ENCODE measurements around the gene TTC23.
"Not testable (repeated sequence)": the region's sequence is repeated elsewhere in the genome, so short reads cannot be mapped to it uniquely, and the experiment has no call there.

Gene TTC23

DNA sequence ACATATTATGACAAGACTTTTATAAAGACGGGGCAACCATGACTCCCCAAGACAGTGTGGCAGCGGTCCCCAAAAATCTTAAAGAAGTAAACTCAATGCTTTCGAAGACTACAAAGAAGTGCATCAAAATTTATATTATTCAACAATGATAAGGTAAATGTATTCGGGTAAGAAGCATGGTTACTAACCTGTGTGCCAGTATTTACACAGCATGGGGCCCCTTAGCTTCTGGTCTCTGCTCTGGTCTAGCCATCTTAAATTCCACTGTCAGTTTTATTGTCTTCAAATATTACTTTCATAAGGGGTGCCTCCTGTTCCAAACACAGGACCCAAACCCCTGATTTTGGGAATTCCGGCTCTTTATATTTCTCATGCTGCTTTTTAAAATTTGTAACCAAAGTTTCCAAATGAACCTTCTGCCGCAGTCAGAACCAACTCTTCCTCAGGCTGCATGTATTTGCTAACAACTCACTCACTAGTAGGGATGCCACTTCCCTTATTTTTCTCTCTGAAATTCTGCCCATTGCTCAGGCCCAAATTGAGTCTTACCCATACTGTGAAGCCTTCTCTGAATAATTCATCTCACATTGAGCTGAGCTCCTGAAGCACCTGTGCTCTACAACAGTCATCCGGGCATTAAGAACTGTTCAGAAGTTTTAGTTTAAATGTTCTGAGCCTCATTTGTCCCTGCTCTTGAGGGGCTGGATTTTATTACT, 1.2 kb downstream of the TTC23 start:
- no peak for DNase-seq

DNA sequence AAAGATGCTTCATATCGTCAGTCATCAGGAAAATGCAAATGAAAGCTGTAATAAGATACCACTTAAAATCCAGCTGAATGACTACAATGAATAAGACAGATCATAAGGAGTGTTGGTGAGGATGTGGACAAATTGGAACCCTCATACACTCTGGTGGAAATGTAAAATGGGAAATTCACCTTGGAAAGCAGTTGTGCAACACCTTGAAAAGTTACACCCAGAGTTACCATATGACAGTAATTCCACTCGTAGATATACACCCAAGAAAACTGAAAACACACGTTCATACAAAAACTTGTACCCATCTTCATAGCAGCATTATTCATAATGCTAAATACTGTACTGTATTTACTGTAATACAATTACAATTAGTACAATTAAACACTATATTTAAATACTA, 2.3 kb downstream of the TTC23 start:
- no peak for DNase-seq

DNA sequence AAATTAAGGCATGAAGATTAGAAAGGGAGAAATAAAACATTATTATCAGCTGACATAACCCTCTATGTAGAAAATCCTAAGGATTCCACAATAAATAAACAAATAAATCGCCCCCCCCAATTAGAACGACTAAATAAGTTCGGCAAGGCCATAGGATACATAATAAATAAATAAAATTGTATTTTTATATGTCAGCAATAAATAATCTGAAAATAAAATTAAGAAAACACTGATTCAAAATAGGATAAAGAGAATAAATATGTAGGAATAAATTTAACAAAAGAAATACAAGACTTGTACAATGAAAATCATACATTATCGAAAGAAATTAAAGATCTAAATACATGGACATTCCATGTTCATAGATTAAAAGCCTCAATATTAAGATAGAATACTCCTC, 5.1 kb downstream of the TTC23 start:
- no peak for DNase-seq

DNA sequence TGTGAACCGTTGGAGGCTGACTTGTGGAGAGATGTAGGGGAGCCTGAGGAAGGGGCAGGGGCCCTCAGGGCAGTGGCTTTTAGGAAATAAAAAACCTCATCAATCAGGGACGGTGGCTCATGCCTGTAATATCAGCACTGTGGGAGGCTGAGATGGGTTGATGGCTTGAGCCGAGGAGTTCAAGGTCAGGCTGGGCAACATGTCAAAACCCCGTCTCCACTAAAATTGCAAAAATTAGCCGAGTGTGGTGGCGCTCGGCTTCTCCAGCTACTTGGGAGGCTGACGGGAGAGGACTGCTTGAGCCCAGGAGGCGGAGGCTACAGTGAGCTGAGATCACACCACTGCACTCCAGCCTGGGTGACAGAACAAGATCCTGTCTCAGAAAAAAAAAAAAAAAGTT, 7.6 kb downstream of the TTC23 start:
- no peak for DNase-seq

DNA sequence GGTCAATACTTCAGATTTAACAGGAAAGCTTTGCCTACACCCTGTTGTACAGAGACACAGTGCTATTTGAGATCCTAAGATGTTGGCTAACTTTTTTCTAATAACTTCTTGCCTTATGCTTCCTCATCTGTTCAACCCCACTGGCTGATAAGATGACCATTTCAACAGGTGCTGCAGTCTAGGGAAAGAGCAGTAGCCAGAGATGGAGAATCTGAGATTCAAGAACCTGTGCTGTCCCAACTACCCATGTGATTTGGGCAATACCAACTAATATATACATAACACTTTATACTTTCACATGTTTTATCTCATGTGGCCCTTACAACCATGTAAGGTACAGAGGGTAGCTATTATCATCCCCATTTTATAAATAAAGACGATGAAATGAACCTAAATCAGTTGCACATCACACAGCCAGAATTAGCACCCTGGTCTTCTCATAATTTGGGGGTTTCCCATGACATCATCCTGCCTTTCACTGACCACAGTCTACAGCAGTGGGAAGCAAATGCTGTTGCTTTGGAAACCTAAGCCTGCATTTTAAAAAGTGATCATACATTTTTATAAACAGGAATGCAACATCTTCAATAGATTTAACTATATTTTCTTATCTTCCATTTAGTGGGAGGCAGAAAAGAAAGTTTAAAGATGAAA, 9.7 kb downstream of the TTC23 start:
- no peak for DNase-seq

DNA sequence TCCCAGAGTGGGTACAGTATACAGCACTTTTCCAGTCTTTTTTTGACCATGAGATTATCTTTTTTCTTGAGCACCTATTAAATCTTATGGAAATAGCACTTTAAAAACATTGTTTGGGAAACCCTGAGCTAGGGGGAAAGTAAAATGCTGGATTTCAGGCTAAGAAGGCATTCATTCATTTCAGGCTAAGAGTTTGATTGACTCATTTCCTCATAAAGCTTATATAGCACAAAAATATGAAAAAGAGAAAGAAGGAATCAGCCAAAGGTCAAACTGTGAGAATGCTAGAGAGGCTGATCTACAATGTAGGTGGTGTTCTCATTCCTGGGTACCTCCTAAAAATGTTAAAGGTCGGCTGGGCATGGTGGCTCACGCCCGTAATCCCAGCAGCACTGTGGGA, 10.5 kb downstream of the TTC23 start:
- DNase-seq, result no peak

DNA sequence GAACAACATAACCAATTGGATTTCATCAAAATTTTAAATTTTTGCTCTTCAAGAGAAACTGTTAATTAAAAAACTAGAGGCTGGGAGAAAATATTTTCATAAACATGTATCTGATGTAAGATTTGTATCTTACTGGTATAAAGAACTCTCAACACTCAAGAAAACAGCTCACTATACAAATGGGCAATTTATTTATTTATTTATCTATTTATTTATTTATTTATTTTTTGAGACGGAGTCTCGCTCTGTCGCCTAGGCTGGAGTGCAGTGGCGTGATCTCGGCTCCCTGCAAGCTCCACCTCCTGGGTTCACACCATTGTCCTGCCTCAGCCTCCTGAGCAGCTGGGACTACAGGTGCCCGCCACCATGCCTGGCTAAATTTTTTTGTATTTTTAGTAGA, 15.2 kb downstream of the TTC23 start:
- DNase-seq, result not testable (repeated sequence)

DNA sequence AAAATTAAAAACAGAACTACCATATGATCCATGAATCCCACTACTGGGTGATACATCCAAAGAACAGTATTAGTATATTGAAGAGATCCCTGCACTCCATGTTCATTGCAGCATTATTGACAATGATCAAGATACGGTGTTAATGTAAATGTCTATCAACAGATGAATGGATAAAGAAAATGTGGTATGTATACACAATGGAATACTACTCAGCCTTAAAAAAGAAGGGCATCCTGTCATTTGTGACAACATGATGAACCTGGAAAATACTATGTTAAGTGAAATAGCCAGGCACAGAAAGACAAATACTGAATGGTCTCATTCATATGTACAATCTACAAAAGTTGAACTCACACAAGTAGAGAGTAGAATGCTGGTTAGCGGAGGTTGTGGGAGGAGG, 16.6 kb downstream of the TTC23 start:
- DNase-seq, result no peak

DNA sequence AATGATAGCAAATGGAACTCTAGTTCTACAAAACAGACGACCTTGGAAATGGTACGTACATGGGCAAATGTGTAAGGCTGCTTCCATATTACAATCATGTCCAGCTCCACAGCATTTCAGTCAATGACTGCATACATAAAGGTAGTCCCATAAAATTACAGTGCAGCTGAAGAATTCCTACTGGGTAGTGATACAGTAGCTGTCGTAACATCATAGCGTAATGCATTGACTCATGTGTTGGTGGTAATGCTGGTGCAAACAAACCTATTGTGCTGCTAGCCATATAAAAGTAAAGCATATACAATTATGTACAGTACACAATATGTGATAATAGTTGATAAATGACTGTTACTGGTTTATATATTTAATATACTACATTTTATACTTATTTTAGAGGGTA, 18.5 kb downstream of the TTC23 start:
- no peak for DNase-seq

DNA sequence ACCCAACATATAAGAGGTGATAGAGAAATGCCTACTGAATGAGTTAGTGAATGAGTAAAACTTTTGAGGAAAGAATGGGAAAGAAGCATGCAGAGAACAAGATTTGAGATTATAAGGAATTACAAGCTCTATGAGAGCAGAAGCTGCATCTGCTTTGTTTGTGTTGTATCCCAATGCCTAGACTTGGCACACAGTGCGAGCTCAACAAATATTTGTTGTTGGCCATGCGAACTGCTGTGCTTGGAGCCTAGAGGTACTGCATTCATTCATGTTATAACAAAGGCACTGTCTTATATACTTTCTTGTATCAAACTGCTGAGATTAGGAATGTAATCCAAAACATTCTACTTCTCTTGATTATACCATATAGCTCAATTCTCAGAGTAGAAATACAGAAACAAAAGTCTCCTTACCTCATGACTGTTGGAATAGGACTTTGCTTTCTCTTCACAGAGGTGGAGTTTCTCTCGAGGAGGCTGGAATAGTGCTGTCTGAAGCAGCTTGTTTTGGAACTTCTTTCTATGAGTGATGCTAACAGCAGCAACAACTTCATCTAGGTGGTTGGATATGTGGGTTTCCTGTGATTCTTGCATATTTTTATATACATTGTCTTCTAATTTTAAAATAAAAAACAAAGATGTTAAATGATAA, 21.1 kb downstream of the TTC23 start:
- no peak for DNase-seq

DNA sequence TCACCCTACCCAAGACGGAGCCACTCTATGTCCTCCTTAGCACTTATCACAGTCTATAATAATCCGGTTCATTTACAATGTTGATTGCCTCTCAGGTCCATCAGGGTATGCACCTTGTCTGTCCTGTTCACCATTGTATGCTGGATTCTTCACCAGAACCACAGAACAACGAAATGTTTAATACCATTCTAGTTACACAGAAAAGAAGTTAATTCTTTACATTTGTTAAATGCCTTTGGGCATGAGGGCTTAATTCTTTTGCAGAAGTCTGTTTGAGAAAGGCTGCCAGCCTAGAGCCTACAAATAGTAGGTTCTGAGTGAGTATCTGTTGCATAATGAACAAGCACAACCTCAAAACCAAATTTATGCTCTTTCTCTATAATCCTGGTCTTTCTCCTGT, 22.6 kb downstream of the TTC23 start:
- no peak for DNase-seq

DNA sequence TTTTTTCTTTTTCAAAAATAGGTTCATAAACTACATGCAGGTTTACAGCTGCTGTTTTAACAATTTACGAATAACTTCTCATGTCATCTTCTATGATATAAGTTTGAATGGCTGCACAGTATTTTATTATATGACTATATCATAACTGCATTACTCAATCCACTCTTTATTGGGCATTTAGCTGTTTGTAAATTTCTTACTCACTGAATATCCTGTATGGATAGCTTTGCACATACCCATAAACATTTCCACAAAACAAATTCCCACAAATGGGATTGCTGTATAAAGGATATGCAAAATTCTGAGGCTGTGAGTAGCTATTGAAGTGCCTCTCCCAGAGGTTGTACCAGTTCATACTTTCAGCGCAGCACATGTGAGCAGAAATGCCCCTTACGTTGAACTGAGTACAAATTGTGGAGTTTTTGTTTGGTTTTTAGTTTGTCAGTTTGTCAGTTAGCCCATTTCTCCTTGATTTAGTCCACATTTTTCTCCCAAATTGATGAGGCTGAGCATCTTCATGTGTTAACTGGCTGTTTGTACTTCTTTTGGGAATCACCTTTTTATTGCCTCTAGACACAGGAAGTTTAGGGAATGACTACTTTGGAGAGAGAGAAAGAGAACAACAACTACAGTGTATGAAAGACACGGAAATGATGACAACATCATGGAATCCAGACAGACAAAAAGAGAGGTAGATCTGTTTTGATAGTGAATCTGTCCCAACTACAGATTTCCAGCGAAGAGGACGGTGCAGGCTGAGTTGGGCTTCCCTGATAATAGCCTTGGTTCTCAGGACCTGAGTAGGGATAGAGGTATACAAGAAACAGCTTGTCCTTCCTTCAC, 24.8 kb downstream of the TTC23 start:
- no peak for DNase-seq

DNA sequence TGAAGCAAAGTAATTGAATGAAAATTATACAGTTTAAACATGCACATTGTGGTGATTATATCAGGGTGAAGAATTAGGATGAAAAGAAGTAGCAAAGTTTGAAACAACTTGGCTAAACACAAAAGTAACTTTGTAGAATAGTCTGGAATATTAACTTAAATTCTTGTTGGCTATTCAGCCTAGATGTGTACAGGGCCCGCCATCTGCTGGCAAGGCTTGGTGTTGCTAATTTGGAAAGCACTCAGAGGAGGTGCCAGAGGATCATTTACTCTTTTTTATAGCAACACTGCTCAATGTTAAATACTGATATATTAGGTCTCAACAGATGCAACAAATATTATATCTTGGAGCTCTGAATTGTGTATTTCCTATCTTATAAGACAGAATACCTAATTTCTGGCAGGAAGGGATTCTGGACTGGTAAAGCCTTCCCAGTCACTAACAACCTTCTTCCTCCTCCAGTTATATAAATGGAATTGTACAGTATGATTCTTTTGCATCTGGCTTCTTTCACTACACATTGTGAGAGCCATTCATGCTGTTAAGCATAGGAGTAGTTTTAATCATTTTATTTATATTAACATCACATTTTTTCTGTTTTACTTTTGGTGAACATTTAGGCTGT, 36.1 kb downstream of the TTC23 start:
- DNase-seq, result peak in 5 of 6 experiments; percentile 8 to 35 (median 25)

DNA sequence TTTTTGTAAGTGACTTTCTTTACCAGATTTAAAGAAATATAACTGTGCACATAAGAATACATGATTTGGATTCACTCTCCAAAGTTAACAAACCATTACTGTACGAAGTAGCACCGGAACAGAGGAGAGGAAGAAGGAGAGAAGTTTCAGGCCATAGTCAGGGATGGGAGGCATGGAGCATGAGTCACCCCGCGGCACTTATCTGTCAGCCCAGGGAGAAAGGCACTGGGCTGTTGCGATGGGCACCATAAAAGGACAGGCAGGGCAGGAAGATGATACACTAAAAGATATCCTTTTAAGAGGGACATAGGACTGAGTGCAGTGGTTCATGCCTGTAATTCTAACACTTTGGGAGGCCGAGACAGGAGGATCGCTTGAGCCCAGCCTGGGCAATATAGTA, 37.0 kb downstream of the TTC23 start:
- DNase-seq, result no peak

DNA sequence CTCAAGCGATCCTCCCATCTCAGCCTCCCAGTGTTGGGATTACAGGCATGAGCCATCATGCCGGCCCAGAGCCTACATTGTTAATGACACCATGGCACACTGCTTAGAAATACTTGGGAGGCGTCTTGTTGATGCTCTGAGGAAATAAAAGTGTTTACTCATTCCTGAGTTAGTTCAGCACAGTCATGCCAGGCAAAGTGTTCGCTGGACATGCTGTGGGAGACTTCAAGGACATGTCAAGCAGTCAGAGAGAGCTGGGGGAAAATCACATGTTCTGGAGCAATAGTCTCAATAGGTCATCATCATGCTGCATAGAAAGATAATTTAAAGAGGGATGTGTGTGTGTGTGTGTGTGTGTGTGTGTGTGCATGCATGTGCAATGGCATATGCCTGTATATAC, 37.5 kb downstream of the TTC23 start:
- no peak for DNase-seq

DNA sequence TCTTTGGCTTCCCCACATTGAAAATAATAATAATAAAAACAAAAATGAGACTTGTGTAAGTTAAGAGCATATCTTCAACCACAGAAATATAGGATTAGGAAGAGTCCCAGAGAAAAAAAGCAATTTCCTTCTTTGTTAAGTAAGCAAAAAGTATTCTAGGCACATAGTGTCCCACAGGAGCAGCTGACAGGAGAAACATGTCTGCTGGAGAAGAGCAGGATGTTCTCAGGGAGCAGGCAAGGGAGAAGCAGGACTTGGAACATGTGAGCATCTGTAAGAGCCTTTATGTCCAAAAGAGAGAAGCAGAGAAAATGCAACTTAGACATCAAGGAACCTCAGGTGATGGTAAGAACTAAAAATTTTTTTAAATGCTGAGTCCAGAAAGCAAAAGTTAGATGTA, 39.0 kb downstream of the TTC23 start:
- no peak for DNase-seq

DNA sequence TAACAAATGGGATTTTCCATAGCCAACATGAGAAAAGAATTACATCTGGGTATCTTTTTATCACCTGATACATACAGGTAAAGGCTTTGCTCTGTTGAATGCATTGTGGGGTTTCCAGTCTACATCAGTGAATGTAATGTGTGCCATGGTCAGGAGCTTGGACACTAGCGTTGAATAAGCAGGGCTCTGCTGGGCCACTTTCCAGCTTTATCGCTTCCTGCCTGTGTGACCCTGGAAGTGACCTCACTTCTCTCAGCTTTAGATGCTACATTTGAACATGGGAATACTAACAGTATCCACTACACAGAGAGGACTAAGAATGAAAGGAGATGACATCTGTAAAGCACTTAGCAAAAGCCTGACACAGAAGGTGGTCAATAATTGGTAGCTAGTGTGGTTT, 40.1 kb downstream of the TTC23 start:
- no peak for DNase-seq

DNA sequence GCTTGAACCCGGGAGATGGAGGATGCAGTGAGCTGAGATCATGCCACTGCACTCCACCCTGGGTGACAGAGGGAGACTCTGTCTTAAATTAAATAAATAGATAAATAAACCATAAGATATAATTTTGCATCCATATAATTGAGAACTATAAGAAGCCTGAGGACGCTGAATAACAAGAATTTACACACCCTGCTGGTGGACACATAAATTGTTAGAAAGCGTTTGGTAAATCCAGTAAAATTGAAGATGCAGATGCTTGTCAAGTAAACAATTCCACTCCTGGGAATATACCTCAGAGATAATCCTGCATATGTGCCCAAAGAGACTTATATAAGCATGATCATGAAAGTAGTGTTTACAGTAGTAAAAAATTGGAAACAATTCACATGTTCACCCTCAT, 41.7 kb downstream of the TTC23 start:
- no peak for DNase-seq

DNA sequence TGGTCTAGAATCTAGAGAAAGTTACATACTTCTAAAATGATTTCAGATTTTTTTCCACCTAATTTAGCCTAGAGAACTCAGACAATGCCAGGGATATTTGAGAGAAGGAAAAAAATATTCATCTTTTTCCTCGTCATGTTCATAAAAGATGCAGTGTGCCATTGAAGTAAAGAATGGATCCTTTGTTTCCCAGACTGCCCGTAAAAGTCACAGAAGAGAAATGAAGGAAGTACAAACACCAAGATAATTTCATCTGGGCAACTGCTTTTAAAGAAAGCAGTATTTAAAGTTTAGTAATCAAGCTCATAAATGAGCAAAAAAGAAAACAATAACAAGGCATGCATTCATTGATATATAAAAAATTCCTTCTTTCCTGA, 47.2 kb downstream of the TTC23 start:
- no peak for DNase-seq

DNA sequence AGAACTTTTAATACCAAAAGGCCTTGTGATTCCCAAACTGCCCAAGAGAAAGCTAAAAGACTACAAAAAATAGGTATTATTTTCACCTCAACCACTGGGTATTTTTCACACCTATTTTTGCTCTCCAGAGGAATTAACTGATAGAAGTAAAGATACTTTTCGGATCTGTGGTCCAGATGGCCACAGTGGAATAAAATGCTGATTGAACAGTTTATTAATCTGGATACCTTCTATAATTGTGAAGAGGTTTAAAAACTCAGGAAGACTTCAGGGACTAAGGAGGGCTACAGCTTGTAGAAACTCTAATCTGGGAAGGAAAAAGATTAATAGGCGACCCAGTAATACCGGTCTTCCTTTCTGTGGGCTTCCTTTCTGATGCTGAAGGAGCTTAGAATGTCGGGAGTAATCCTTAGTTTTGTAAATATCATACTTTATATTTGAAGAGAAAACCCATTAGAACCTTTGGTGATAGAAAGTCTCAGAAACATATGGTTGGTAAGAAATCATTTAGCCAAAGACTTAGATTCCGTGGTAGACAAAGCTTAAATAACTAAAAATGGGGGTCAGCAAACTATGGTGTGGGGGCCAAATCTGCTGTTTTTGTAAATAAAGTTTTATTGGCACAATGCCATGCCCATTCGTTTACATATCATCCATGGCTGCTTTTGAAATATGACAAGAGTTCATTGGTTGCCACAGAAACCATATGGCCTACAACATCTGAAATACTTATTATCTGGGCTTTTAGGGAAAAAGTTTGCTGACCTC, 47.8 kb downstream of the TTC23 start:
- DNase-seq, result no peak

DNA sequence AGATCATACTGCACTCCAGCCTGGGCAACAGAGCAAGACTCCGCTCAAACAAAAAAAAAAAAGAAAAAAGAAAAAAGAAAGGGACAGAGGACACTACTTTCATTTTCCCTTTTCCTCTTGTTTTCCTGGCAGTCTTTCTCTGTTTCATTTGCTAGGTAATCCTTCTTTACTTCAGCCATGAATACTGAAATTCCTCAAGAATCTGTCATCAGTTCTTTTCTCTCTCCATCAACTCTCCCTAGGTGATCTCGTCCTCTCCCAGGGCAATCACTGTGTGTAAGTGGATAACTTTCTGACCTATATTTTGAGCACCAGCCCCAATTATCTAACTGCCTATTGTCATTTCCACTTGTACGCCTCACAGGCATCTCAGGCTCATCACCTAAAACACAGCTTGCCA, 51.5 kb downstream of the TTC23 start:
- DNase-seq, result no peak

DNA sequence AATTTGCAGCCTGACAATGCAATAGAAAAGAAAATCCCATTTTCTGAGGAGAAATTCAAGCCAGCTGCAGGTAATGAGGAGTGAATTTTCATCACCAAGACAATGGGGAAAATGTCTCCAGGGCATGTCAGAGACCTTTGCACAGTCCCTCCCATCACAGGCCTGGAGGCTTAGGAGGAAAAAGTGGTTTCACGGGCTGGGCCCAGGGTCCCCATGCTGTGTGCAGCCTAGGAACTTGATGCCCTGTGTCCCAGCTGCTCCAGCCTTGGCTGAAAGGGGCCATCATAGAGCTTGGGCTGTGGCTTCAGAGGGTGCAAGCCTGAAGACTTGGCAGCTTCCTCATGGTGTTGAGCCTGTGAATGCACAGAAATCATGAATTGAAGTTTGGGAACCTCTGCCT, 57.2 kb downstream of the TTC23 start:
- not testable (repeated sequence) for DNase-seq

All from stimulated activated naive CD4-positive, alpha-beta T cell (primary cell).